Muscle layer of colon (tissue), 2 donors: Measurements from ENCODE around the gene TAF10.
A peak's percentile ranks its signal among the peaks of the same experiment; 100 is the strongest.

Source experiments
- H3K27ac ChIP-seq: one replicate; pipeline ENCODE4 v1.7.0; 2013; ENCODE audit warnings: low read depth, mild to moderate bottlenecking, low read length, moderate library complexity
- H3K27me3 ChIP-seq, 2 donors: one replicate each; pipeline ENCODE4 v1.7.0; 2013; ENCODE audit warnings: low read length in 2 of 2, mild to moderate bottlenecking in 2 of 2; ENCODE audit not compliant: insufficient read depth in 2 of 2, control insufficient read depth in 1 of 2
- H3K36me3 ChIP-seq: one replicate; pipeline ENCODE4 v1.7.0; 2013; ENCODE audit warnings: mild to moderate bottlenecking, low read length; ENCODE audit not compliant: insufficient read depth
- H3K4me1 ChIP-seq: one replicate; pipeline ENCODE4 v1.7.0; 2013; ENCODE audit warnings: mild to moderate bottlenecking, low read length; ENCODE audit not compliant: insufficient read depth
- H3K4me3 ChIP-seq, 2 donors: one replicate each; pipeline ENCODE4 v1.7.0; 2013; ENCODE audit warnings: low read length in 2 of 2, low read depth in 1 of 2, mild to moderate bottlenecking in 1 of 2, moderate library complexity in 1 of 2
- H3K9ac ChIP-seq: one replicate; pipeline ENCODE4 v1.7.0; 2013; ENCODE audit warnings: low read length
- H3K9me3 ChIP-seq: one replicate; pipeline ENCODE4 v1.7.0; 2013; ENCODE audit warnings: mild to moderate bottlenecking, low read length
- donor health status: abdominal sarcoma.
- donor health status: Adenocarcinoma of cecum.

TAF10 gene

DNA sequence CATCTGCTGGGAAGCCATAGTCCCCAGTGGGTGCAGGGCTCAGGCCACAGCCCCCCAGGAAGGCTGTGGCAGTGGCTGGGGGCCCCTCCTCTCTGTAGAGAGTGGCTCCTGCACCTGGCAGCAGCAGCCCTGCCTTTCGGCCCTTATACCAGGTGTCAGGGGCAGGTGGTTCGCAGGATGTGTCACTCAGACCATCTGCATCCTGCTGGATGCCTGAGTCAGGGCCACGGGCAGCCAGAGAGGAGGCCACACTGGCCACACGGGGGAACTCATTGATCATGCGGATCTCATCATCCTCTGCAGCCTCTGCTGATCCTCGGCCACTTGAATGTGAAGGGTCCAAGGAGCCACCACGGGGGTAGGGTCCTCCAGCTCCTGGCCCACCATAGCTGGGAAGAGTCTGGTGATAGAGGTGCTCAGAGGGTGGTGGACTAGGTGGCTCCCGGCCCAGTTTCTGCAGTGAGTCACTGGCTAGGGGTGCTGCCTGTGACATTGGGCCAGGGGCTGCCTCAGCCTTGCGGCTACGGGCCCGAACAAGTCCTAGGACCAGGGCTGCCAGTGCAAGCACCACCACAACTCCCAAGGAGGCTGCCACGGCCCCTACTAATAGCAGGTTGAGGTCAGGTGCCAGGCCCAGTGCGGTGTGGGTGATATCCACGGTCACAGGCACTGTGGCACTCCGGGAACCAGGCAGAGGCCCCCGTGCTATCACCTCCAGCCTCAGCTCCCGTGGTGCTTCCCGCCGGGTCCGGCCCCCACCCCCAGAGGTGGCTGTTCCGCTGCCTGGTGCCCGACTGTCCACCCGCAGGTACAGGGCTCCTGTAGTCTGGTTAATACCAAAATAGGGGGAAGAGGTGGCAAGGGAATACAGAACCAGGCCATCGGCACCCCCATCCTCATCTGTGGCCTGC is 10.5 kb upstream of the TAF10 start:
- Histone ChIP-seq H3K9me3 (no peaks in the 10 kb centered on the region), H3K4me3 (no peak overlapping the region), H3K9ac (no peak overlapping the region), H3K36me3 (peaks cover 36% of the 10 kb centered on the region), H3K4me1 (peaks cover 18% of the 10 kb centered on the region), H3K27ac (no peak overlapping the region), H3K27me3 (no peaks in the 10 kb centered on the region)

GRCh38 chr11:6621711-6622211 is 9.7 kb upstream of the TAF10 start:
- Histone ChIP-seq H3K4me1 (peaks cover 24% of the 10 kb centered on the region), H3K27me3 (no peaks in the 10 kb centered on the region), H3K4me3 (no peak overlapping the region), H3K9ac (no peak overlapping the region), H3K36me3 (peaks cover 35% of the 10 kb centered on the region), H3K9me3 (no peaks in the 10 kb centered on the region), H3K27ac (no peak overlapping the region)

DNA sequence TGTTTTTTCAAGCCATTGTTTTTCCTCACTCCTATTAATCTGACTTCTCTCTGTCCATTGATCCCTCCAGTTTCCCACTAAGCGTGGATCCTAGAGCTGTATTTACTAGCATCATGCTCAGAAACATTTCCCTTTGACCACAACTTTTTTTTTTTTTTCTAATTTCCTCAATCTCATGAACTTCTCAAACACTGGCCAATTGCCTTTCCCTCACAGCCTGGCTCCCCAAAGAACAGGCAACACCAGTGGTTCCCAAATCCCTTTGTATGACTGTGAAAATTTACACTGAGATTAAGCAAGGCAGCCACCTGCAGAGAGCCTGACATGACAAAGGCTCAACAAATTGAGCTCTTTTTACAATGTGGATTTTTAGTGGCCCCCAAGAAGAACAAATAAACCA is 8.6 kb upstream of the TAF10 start:
- H3K36me3 ChIP-seq, result peaks cover 35% of the 10 kb centered on the region
- H3K4me1 ChIP-seq, result peaks cover 24% of the 10 kb centered on the region
- H3K27ac ChIP-seq, result peak overlapping the region; percentile 24
- H3K9ac ChIP-seq, result no peak overlapping the region
- no peaks in the 10 kb centered on the region for H3K9me3 ChIP-seq
- no peaks in the 10 kb centered on the region for H3K27me3 ChIP-seq
- H3K4me3 ChIP-seq, result no peak overlapping the region

- Histone ChIP-seq H3K36me3 (peaks cover 35% of the 10 kb centered on the region), H3K9ac (peak within 1 kb of the TSS; percentile 88), H3K9me3 (no peaks in the 10 kb centered on the region), H3K4me1 (peaks cover 24% of the 10 kb centered on the region), H3K4me3 (peak within 1 kb of the TSS; percentile 66 to 97), H3K27me3 (no peaks in the 10 kb centered on the region), H3K27ac (peak within 1 kb of the TSS; percentile 92)
Measured at GRCh38 chr11:6619004-6619745, 7.2 kb upstream of the TAF10 start, which contains the start of gene TPP1. TPP1 (minus strand) TSS chr11:6619422; CDS start chr11:6619400, 22 bp downstream.

GRCh38 chr11:6618117-6619003 is 6.3 kb upstream of the TAF10 start:
- H3K9me3 ChIP-seq, result no peaks in the 10 kb centered on the region
- peak overlapping the region; percentile 88 for H3K9ac ChIP-seq
- peaks cover 39% of the 10 kb centered on the region for H3K36me3 ChIP-seq
- peak overlapping the region; percentile 66 to 97 for H3K4me3 ChIP-seq
- H3K4me1 ChIP-seq, result peaks cover 27% of the 10 kb centered on the region
- no peaks in the 10 kb centered on the region for H3K27me3 ChIP-seq
- peak overlapping the region; percentile 92 for H3K27ac ChIP-seq

- Histone ChIP-seq H3K4me1 (peaks cover 33% of the 10 kb centered on the region), H3K27ac (peak overlapping the region; percentile 17), H3K36me3 (peaks cover 39% of the 10 kb centered on the region), H3K9me3 (no peaks in the 10 kb centered on the region), H3K4me3 (peak overlapping the region in 1 of 2 donors; percentile 97), H3K27me3 (no peaks in the 10 kb centered on the region), H3K9ac (no peak overlapping the region)
Measured at GRCh38 chr11:6617315-6617781, 5.3 kb upstream of the TAF10 start.

DNA sequence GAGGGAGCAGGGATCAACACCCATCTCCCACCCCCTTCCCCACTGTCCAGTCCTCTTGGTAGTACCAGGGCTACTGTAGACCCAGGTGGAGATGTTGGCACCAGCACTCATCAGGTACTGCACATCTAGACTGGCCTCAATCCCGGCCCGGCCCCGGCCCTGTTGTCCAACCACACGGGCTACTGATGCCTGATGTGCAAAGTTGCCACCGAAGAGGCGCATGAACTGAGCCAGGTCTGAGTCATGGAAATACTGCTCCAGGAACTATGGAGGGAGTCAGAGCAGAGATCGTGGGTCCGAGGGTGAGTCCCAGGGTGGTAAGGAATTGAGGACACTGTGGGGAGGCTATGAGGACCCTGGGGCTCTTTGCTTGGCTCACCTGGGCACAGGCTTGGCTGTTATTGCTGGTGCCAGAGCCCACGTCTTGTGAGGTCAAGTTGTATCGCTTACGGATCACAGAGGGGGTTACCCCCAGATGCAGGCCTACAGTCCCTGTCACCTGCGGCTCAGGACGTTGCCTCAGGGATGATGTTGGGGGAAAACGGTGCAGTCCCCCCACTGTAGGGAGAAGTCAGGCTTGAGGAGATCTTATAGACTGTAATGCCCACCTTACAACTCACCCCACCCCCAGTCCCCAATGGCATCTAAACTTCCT is 4.7 kb upstream of the TAF10 start:
- no peak overlapping the region for H3K4me3 ChIP-seq
- H3K36me3 ChIP-seq, result peaks cover 39% of the 10 kb centered on the region
- no peaks in the 10 kb centered on the region for H3K27me3 ChIP-seq
- no peak overlapping the region for H3K27ac ChIP-seq
- H3K9ac ChIP-seq, result no peak overlapping the region
- no peaks in the 10 kb centered on the region for H3K9me3 ChIP-seq
- H3K4me1 ChIP-seq, result peaks cover 33% of the 10 kb centered on the region

DNA sequence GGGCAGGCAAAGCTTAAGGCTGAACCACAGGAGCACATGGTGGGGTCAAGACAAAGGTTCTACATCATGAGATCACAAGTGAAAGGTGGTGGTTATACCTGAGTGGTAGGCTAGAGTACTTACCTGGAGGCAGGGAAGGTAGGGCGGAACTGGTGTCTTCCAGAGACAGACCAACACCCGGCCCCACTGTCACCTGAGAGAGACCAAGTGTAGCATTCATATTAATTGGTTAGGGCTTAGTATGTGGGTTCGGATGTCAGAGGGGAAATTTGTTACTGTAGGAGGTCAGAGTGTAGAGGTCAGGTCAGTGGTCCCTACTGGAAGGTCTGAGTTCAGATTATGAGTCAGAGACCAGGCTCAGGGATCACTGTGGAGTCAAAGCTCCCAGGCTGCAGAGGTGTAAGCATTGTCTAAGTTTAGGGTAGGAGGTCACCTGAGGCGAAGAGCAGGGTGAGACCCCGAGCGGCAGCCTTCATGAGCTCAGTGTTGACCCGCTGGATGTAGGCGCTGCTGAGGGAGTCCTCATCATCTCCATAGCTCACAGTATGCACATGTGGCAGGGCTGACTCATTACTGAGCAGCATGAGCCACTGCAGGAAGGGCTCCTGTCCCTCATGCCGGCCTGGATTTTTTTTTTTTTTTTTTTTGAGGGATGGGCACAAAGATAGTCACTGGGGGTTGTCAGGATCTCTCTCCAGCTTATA is 4.0 kb upstream of the TAF10 start:
- H3K27ac ChIP-seq, result no peak overlapping the region
- peaks cover 42% of the 10 kb centered on the region for H3K36me3 ChIP-seq

DNA sequence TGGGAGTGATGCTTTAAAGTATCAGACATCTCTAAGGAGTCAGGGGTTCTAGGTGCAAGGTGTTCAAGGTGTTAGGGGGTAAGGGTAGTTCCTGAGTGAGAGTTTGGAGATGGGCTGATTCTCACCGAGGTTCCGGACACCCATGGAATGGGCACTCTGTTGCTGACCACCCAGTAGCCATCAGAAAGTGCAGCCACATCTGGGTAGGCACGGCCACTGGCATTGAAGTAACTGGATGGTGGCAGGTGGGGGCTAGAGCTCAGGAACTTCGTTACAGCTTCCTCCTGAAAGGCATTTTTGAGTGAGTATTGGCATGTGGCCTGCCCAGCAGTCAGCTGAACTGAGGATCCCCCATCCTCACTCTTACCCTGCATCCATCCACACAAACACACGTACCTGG is 3.0 kb upstream of the TAF10 start:
- Histone ChIP-seq H3K4me1 (peaks cover 46% of the 10 kb centered on the region), H3K27me3 (no peaks in the 10 kb centered on the region), H3K36me3 (peaks cover 52% of the 10 kb centered on the region), H3K27ac (no peak overlapping the region), H3K9me3 (no peaks in the 10 kb centered on the region), H3K9ac (no peak overlapping the region), H3K4me3 (no peak overlapping the region)

More for the DNA sequence above, 4.0 kb upstream of the TAF10 start:
- Histone ChIP-seq H3K4me1 (peaks cover 38% of the 10 kb centered on the region), H3K27me3 (no peaks in the 10 kb centered on the region), H3K9me3 (no peaks in the 10 kb centered on the region), H3K4me3 (no peak overlapping the region), H3K9ac (no peak overlapping the region)

- Histone ChIP-seq H3K36me3 (peaks cover 58% of the 10 kb centered on the region), H3K9ac (no peak overlapping the region), H3K4me1 (peaks cover 46% of the 10 kb centered on the region)
Measured at GRCh38 chr11:6614446-6614845, 2.4 kb upstream of the TAF10 start.

More at GRCh38 chr11:6614446-6614845, 2.4 kb upstream of the TAF10 start:
- no peak overlapping the region for H3K4me3 ChIP-seq
- H3K9me3 ChIP-seq, result no peaks in the 10 kb centered on the region
- no peaks in the 10 kb centered on the region for H3K27me3 ChIP-seq
- H3K27ac ChIP-seq, result peak overlapping the region; percentile 82
